Subcutaneous adipose tissue (tissue), 4 donors: Measurements from ENCODE around the gene TNFAIP8L2. TPM values are rescaled to one million over a fixed set of nuclear protein-coding genes. Genes with fewer than 3 reads are reported as not detected.

Experiments
- CTCF ChIP-seq: fragments of 450-650 bp; IDR thresholded peaks from one replicate; pipeline ENCODE4 v1.5.1; 2016; ENCODE audit warnings: low read depth, mild to moderate bottlenecking, control low read depth, antibody characterized with exemption, moderate library complexity
- total RNA-seq, 4 donors: library from RNA; depleted of rRNA; stranded (reverse); fragments of >200 nt; gene quantifications; one replicate each; pipeline ENCODE4 v1.1.0, GENCODE V29; 2016

TNFAIP8L2 gene
- total RNA-seq, 4 donors from 2014 or later = 5.7 to 30.9 (median 11.5) TPM

GRCh38 chr1:151193856-151194255 lies 37.4 kb downstream of the TNFAIP8L2 start:
- TF ChIP-seq CTCF = no peak

- TF ChIP-seq CTCF = no peak
Measured at GRCh38 chr1:151196292-151196800, 39.9 kb downstream of the TNFAIP8L2 start.

- TF ChIP-seq CTCF = no peak
Measured at GRCh38 chr1:151197863-151198253, 41.4 kb downstream of the TNFAIP8L2 start.

- no peak for TF ChIP-seq CTCF
Measured at GRCh38 chr1:151198254-151199127, 42.0 kb downstream of the TNFAIP8L2 start, which contains the start of gene PIP5K1A. PIP5K1A (plus strand) TSS chr1:151198552; CDS start chr1:151198997, 445 bp downstream.

GRCh38 chr1:151199873-151200581 lies 43.6 kb downstream of the TNFAIP8L2 start:
- no peak for TF ChIP-seq CTCF

Other genes with a start within 250 kb of the TNFAIP8L2 start
- 10 to 100 TPM; 32.3 to 41.4 (median 39.5) TPM for gene SETDB1, start 230.3 kb upstream of the TNFAIP8L2 start, total RNA-seq
- 100 to 1,000 TPM in 3 of 4 donors, 10 to 100 TPM in 1; 67.4 to 140 (median 112) TPM for gene CERS2, start 181.8 kb upstream of the TNFAIP8L2 start, total RNA-seq
- gene ANXA9, start 174.4 kb upstream of the TNFAIP8L2 start, total RNA-seq = 1 to 10 TPM in 1 of 4 donors, under 1 TPM in 1, not detected in 2; 0.68 to 1.3 TPM
- 10 to 100 TPM in 3 of 4 donors, 1 to 10 TPM in 1; 8.5 to 31.4 (median 30.7) TPM for gene MINDY1, start 149.7 kb upstream of the TNFAIP8L2 start, total RNA-seq
- 10 to 100 TPM; 16.5 to 29.5 (median 17.8) TPM for gene PRUNE1, start 148.2 kb upstream of the TNFAIP8L2 start, total RNA-seq
- gene BNIPL, start 120.1 kb upstream of the TNFAIP8L2 start, total RNA-seq = under 1 TPM in 3 of 4 donors, not detected in 1; 0.16 to 0.88 (median 0.34) TPM
- 1 to 10 TPM; 4.4 to 7.9 (median 5.5) TPM for gene C1orf56, start 108.9 kb upstream of the TNFAIP8L2 start, total RNA-seq
- 10 to 100 TPM; 44.5 to 55.4 (median 47.7) TPM for gene CDC42SE1, start 97.0 kb upstream of the TNFAIP8L2 start, total RNA-seq
- gene MLLT11, start 96.3 kb upstream of the TNFAIP8L2 start, total RNA-seq = 1 to 10 TPM in 1 of 4 donors, under 1 TPM in 3; 0.19 to 1.5 (median 0.45) TPM
- 10 to 100 TPM; 16.5 to 23.5 (median 20.6) TPM for gene GABPB2, start 85.9 kb upstream of the TNFAIP8L2 start, total RNA-seq
- gene SEMA6C, start 10.0 kb upstream of the TNFAIP8L2 start, total RNA-seq = 10 to 100 TPM in 1 of 4 donors, 1 to 10 TPM in 3; 4.0 to 19.2 (median 5.3) TPM
- gene LYSMD1, start 9.3 kb downstream of the TNFAIP8L2 start, total RNA-seq = 10 to 100 TPM; 10.1 to 15.0 (median 10.9) TPM
- gene SCNM1, start 9.5 kb downstream of the TNFAIP8L2 start, total RNA-seq = 10 to 100 TPM; 20.3 to 34.6 (median 25.8) TPM
- gene TMOD4, start 19.3 kb downstream of the TNFAIP8L2 start, total RNA-seq = not detected
- gene VPS72, start 33.5 kb downstream of the TNFAIP8L2 start, total RNA-seq = 10 to 100 TPM; 21.9 to 39.2 (median 26.5) TPM
- gene PIP5K1A, start 41.9 kb downstream of the TNFAIP8L2 start, total RNA-seq = 10 to 100 TPM; 29.7 to 70.9 (median 46.6) TPM
- gene PSMD4, start 98.1 kb downstream of the TNFAIP8L2 start, total RNA-seq = 100 to 1,000 TPM; 113 to 200 (median 160) TPM
- 10 to 100 TPM in 3 of 4 donors, 1 to 10 TPM in 1; 7.8 to 19.8 (median 17.7) TPM for gene ZNF687, start 125.7 kb downstream of the TNFAIP8L2 start, total RNA-seq
- gene PI4KB, start 170.8 kb downstream of the TNFAIP8L2 start, total RNA-seq = 10 to 100 TPM; 50.0 to 73.1 (median 56.0) TPM
- 10 to 100 TPM; 20.2 to 27.5 (median 22.8) TPM for gene RFX5, start 190.6 kb downstream of the TNFAIP8L2 start, total RNA-seq
- gene SELENBP1, start 216.1 kb downstream of the TNFAIP8L2 start, total RNA-seq = 100 to 1,000 TPM in 1 of 4 donors, 10 to 100 TPM in 3; 32.6 to 100 (median 54.7) TPM
- gene PSMB4, start 242.9 kb downstream of the TNFAIP8L2 start, total RNA-seq = 100 to 1,000 TPM; 197 to 298 (median 246) TPM